OCI-LY3 (cell line): Measurements from ENCODE around the gene PURB.

Source experiments
- EZH2phosphoT487 ChIP-seq: fragments of 200-600 bp; shearing (Covaris generic); IDR thresholded peaks from 2 replicates; pipeline ENCODE4 v1.6.1; 2018; ENCODE audit warnings: antibody characterized with exemption, mixed run types, low read depth
- TF ChIP-seq, protein P1 (sequence below): fragments of 200-600, 300-600 bp; sonication (generic); IDR thresholded peaks from 2 replicates; pipeline ENCODE4 v1.5.1; 2014; ENCODE audit warnings: antibody characterized with exemption, low read length, low read depth

DNA sequence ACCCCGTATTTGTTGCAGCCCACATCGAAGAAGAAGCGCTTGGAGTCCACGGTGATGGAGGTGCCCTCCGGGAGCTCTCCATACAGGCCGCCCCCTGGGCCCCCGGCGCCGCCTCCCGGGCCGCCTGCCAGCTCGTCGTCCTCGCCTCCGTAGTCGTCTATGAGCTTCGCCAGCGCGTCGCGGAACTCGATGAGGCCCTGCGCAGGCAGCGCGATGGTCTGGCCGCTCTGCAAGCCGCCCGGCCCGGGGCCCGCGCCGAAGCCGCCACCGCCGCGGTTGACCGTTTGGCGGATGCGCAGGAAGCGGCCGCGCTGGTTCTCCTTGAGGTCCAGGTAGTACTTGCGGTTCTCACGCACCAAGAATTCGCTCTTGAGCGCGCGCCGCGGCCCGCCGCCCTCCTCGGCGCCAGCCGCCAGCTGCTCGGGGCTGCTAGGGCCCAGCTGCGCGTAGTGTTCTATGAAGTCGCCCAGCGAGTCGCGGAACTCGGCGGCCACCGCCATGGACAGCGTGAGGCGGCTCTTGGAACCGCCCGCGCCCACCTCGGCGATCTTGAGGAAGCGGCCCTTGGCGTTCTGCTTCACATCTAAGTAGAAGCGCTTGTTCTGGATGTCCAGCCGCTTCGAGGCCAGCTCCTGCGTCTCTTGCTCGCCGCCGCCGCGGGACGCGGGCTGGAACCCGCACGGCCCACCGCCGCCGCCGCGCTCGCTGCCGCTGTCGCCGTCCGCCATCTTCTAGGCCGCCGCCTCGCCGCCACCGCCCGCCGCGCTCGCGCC lies 523 bp downstream of the PURB start:
- TF ChIP-seq, protein P1, sequence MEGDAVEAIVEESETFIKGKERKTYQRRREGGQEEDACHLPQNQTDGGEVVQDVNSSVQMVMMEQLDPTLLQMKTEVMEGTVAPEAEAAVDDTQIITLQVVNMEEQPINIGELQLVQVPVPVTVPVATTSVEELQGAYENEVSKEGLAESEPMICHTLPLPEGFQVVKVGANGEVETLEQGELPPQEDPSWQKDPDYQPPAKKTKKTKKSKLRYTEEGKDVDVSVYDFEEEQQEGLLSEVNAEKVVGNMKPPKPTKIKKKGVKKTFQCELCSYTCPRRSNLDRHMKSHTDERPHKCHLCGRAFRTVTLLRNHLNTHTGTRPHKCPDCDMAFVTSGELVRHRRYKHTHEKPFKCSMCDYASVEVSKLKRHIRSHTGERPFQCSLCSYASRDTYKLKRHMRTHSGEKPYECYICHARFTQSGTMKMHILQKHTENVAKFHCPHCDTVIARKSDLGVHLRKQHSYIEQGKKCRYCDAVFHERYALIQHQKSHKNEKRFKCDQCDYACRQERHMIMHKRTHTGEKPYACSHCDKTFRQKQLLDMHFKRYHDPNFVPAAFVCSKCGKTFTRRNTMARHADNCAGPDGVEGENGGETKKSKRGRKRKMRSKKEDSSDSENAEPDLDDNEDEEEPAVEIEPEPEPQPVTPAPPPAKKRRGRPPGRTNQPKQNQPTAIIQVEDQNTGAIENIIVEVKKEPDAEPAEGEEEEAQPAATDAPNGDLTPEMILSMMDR, result no peak
- TF ChIP-seq EZH2phosphoT487, result no peak
